ENCODE data around the gene FNDC3B.

Gene FNDC3B

GRCh38 chr3:172223870-172224269 is 184.5 kb downstream of the FNDC3B start:
- TF ChIP-seq REST (IDR thresholded peaks at IDR 0.05; ENCODE audit: insufficient read depth in 1 of 2, low read depth in 2 of 2, low read length in 2 of 2) (no peak), TAF1 (IDR thresholded peaks at IDR 0.05; ENCODE audit: borderline replicate concordance, insufficient read depth, low read length) (no peak), FOXP2 (optimal IDR thresholded peaks at IDR 0.05; ENCODE audit: borderline replicate concordance, extremely low read depth, extremely low read length, insufficient read depth) (no peak), POLR2AphosphoS5 (IDR thresholded peaks at IDR 0.05; ENCODE audit: low read depth, low read length) (no peak), SIN3A (IDR thresholded peaks at IDR 0.05; ENCODE audit: borderline replicate concordance, insufficient read depth, low read length) (no peak)

- TF ChIP-seq FOXP2 (optimal IDR thresholded peaks at IDR 0.05; ENCODE audit: borderline replicate concordance, extremely low read depth, extremely low read length, insufficient read depth) (no peak), TAF1 (IDR thresholded peaks at IDR 0.05; ENCODE audit: borderline replicate concordance, insufficient read depth, low read length) (no peak), SIN3A (IDR thresholded peaks at IDR 0.05; ENCODE audit: borderline replicate concordance, insufficient read depth, low read length) (no peak), POLR2AphosphoS5 (IDR thresholded peaks at IDR 0.05; ENCODE audit: low read depth, low read length) (no peak), REST (IDR thresholded peaks at IDR 0.05; ENCODE audit: insufficient read depth in 1 of 2, low read depth in 2 of 2, low read length in 2 of 2) (no peak)
Observed at GRCh38 chr3:172224560-172225214, 185.3 kb downstream of the FNDC3B start.

- TF ChIP-seq SIN3A (IDR thresholded peaks at IDR 0.05; ENCODE audit: borderline replicate concordance, insufficient read depth, low read length), result no peak
- no peak for TF ChIP-seq REST (IDR thresholded peaks at IDR 0.05; ENCODE audit: insufficient read depth in 1 of 2, low read depth in 2 of 2, low read length in 2 of 2)
- TF ChIP-seq TAF1 (IDR thresholded peaks at IDR 0.05; ENCODE audit: borderline replicate concordance, insufficient read depth, low read length), result no peak
- no peak for TF ChIP-seq POLR2AphosphoS5 (IDR thresholded peaks at IDR 0.05; ENCODE audit: low read depth, low read length)
- no peak for TF ChIP-seq FOXP2 (optimal IDR thresholded peaks at IDR 0.05; ENCODE audit: borderline replicate concordance, extremely low read depth, extremely low read length, insufficient read depth)
Observed at GRCh38 chr3:172225215-172225707, 185.9 kb downstream of the FNDC3B start.

GRCh38 chr3:172226831-172227230 is 187.5 kb downstream of the FNDC3B start:
- TF ChIP-seq REST (IDR thresholded peaks at IDR 0.05; ENCODE audit: insufficient read depth in 1 of 2, low read depth in 2 of 2, low read length in 2 of 2) (no peak), POLR2AphosphoS5 (IDR thresholded peaks at IDR 0.05; ENCODE audit: low read depth, low read length) (no peak), SIN3A (IDR thresholded peaks at IDR 0.05; ENCODE audit: borderline replicate concordance, insufficient read depth, low read length) (no peak), FOXP2 (optimal IDR thresholded peaks at IDR 0.05; ENCODE audit: borderline replicate concordance, extremely low read depth, extremely low read length, insufficient read depth) (no peak), TAF1 (IDR thresholded peaks at IDR 0.05; ENCODE audit: borderline replicate concordance, insufficient read depth, low read length) (no peak)

All from PFSK-1 (cell line).